Dermis microvascular lymphatic vessel endothelial cell (primary cell): ENCODE measurements around the gene STK24. TPM values are rescaled to one million over a fixed set of nuclear protein-coding genes. Genes with fewer than 3 reads are reported as not detected.

Experiments
- DNase-seq, 2 donors: peaks; one replicate each; pipeline versions ENCODE4 v3.0.0 to v3.0.0-alpha.2; 2010; ENCODE audit warnings: low read depth in 2 of 2
- total RNA-seq: library from RNA; depleted of rRNA; stranded (reverse); fragments of >200 nt; gene quantifications from 2 replicates; pipeline ENCODE4 v1.2.1, GENCODE V29; 2014

The STK24 gene
- total RNA-seq, 1 donor from 2014 or later: 34.0 TPM

DNA sequence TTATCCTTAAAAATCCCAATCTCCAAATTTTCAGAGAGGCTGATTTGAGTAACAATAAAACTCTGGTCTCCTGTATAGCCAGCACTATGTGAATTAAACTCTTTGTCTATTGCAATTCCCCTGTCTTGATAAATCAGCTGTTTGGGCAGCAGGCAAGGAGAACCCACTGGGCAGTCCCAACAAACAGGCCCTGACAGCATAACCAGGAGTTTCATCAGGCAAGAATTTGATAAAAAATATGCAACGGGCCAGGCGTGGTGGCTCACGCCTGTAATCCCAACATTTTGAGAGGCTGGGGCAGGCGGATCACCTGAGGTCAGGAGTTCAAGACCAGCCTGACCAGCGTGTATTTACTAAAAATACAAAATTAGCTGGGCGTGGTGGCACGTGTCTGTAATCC, 42.1 kb downstream of the STK24 start:
- DNase-seq: no peak

DNA sequence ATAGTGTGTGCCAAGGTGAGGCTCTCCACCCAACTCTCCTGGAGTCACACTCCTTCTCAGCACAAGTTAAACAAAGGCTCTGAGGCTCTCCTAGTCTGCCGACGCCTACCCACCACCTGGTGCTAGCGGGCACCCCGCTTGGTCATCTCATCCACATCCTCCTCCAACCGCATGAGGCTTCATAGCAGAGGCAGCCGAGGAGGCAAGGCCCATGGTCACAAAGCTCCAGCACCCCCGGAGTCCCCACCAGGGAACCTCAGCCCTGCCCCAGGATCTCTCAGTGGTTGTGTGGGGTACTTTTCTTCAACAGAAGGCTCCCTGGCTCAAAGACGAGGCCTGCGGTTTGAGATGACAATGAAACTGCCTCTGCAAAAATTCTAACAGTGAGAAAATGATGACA, 43.0 kb downstream of the STK24 start:
- no peak for DNase-seq

DNA sequence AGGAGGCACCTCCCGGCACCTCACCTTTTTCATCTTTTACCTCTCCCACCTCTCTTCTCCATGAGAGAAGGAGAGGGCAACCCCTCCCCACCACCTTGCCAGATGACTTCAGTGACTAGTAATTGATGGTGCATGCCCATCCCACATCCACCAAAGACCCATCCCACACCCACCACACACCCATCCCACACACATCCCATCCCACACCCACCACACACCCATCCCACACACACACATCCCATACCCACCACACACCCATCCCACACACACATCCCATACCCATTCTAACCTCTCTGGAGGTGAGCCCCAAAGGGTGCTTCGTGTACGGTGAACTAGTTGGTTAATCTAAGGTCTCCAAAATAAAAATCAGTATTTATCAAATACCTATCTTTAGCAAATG, 44.7 kb downstream of the STK24 start:
- DNase-seq: no peak

DNA sequence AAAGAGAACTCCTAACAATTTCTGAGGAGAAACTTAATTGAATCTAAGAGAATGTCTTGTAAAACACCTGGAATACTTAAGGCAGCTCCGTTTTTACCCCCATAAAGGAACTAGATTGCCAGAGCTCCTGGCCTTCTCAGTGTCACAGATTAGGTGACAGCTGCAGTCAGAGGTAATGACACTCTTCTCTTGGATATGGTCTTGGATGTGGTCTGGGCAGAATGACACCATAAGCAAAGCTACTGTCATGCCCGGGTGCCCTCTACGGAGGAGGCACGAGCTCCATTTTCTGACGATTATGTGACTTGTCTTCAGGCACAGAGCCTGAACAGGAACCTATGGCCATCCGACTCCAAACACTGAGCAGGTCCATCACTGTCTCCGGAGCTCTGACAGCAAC, 46.7 kb downstream of the STK24 start:
- DNase-seq: no peak

DNA sequence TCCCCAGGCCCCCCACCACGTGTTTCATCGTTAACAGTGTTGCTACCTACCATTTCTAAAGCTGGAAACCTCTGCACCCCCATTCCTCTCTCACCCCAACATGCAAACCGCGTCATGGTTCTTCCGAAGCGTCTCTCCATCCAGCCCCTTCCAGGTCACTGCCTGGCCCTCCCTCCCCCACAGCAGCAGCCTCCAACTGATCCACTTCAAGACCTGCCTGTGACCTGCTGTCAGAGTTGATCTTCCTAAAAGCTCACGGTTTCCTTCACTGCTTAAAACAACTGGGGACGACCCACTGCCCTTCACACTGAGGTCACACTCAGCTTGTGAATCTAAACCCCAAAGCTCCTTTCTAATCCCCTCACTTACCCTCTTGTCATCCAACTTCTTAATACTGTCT, 47.7 kb downstream of the STK24 start:
- DNase-seq: no peak

DNA sequence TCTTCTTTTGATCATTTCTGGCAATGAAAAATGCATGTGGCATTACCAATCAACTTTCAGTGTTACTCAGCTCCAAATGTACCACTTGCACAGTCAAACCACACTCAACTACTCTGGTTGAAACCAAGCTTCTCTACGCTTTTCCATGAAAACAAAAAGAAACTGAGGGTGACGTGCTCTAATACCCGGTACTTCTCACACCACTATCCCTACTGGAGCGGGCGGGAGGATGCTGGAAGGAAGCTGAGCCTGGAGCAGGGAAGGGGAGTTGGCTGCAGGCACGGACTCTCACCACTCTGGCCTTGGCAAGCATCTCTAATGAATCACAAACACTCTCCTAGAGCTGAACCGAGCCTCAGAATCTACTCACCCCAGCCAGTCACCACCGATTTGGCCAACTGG, 48.2 kb downstream of the STK24 start:
- DNase-seq: no peak

DNA sequence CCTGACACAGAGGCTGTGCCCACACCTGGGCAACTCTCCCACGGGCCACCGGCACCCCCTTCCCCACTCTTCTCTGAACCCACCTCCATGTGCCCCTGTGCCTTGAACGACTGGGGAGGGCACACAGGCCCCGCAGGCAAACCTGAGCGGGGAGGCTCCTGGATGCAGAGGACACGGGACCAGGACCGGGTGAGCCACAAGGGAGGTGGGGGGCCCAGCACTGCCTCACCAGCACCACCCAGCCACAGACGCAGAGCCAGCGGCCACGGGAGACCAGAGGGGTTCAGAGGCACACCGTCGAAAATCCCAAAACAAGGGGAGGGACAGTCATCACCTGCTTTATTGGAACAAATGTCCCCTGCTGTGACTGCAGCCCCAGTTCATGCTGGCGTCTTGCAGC, 49.4 kb downstream of the STK24 start:
- DNase-seq: no peak

DNA sequence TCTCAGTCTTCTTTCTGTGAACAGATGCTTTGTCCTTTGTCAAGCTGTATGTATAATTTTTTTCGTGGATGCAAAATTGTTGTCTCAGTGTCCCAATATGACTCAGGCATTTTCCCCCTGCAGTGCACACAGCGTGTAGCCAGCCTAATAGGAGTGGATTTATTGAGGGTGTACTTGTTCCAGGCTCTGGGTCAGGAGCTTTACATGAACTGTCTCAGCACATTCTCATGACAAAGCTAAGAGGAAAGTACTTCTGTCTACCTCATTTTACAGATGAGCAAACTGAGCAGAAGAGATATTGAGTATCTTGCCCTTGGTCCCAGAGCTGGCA, 50.8 kb downstream of the STK24 start:
- no peak for DNase-seq

DNA sequence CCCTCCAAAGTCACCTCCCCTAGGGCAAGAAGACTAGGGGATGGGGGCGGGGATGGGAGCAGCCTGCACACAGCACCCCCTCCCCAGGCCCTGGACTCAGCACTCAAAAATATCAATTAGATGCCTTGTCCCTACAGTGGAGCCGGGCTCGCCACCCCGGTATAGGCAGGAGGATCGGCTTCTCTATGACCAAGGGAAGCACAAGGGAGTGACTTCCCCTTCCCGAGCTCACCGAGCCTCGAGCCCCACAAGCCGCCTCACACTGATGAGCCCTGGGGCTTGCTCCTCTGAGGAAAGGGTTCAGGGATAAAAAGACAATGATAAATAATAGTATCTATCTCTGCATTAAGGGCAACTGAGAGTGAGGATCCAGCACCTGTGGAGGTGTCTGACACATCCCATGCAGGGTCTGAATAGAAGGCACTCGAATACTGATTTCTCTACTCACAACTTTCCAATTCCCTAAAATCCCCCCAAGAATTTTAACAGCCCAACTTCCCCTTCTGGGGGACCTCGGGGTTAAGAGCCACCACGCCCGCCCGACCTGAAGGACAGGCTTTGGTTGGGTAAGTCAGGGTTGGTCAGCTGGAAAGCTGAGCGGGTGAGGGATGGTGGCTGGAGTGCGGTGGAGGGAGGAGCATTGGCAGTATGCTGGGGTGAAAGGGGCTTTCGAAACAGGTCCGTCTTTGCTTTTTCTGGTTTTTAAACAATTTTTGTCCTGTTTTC, 51.3 kb downstream of the STK24 start:
- no peak for DNase-seq

DNA sequence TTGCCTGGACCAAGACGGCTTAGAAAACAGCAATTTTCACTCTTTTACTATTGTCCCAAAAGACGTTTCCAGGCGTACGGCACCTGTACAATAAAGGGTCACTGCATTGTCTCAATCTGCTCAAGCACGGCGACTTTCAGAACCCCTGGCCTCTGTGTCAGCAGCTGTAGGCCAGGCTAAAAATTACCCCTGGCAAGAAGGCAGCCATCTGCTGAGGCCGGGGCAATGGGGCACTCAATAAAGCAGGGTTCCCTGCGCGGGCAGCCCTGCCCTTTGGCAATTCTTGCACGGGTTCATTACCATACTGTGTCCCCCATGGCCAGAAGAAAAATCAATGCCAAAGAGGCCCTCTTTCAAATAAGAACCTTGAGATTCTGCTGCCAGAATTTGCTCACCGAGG, 52.1 kb downstream of the STK24 start:
- DNase-seq: no peak

DNA sequence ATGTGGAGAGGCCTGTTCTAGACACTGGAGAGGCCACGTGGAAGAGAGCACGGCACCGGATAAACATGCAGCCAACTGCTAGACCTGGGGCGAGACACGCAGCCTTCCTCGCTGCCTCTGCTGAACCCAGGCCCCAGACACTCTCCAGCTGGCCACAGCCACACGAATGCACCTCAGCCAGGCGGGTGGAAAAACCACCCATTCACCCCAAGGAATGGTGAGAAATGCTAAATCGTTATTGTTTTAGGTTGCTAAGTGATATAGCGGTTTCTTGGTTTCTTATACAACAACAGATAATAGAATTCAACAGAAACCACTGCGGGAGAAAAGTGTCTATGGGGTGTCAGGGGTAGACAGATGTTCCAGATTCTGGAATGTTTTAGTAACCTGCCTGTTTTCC, 52.5 kb downstream of the STK24 start:
- no peak for DNase-seq

DNA sequence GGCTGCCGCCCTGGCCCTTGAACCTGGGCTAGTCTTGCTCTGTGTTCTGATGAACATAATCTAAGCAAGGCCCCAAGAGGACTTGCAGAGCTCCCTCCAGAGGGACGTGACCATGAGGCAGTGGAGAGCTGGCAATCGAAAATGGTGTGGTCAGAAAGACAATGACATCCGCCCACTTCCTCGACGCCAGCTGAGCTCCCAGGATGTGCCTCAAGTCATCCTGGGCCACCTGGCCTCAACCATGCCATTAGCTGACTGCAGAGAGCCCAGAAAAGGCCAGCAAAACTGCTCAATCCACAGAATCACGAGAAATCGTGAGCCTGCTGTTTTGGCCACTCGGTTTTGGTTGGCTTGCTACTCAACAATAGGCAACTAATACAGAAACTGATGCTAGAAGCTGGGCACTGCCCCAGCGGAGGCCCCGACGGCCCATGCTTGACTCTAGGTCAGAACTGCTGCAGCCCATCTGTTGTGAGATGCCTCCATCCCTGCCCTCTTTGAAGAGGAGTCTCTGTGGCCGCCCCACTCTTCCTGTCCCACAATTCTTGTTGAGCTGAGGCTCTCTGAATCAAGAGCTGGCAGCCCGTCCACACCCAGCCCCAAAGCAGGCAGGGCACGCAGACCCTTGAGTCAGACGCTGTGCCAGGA, 53.3 kb downstream of the STK24 start:
- no peak for DNase-seq

DNA sequence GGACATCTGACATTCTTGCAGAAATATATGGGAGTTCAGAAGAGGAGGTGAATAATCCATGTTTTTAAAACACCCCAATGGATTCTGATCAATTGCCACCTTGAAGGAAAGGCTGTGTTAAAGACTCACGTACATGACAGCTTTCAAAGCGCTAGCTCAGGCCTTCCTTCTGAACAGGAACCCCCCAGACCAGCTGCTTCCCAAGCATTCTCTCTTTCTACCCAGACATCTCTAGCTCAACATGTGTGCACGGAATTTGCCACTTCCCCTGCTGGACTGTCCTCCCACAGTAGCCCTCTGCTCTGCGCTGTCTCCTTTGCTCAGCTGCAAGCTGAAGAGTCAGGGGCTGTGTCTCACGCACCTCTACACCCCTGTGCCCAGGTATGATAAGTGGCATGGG, 54.5 kb downstream of the STK24 start:
- no peak for DNase-seq

DNA sequence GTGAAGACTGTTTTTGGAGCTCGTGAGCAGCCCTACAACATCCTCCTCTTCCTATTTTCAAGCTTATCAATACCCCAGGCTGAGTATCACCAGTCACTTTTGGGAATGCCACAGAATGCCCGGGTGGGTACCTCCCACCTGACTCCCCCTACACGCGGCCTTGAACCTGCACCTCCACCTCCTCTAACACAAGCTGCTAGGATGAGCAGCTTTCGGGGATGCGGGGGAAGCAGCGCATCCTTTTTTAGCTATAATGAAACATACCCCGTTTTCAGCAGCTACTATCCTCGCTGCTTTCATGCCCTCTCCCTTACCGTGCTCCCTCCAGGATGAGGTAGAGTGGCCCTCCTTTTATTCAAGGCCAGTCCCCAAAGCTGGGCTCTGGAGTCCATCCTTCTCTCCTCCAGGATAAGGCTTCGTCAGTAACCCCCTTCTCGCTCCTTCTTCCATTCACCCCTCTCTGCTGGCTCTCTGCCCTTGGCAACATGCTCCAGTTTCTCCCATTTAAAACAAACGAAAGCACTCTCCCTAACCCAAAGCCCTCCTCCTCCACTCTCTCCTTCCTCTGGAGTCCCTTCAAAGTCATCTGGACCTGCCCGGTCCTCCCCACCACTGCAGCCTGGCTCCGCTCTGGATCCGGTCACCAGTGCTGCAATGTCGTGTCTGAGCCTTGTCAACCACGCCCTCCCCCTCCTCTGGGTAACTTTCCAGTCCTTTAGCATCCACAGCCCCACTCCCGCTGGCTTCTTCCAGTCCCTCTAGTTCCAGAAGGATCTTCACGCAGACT, 55.3 kb downstream of the STK24 start:
- no peak for DNase-seq

DNA sequence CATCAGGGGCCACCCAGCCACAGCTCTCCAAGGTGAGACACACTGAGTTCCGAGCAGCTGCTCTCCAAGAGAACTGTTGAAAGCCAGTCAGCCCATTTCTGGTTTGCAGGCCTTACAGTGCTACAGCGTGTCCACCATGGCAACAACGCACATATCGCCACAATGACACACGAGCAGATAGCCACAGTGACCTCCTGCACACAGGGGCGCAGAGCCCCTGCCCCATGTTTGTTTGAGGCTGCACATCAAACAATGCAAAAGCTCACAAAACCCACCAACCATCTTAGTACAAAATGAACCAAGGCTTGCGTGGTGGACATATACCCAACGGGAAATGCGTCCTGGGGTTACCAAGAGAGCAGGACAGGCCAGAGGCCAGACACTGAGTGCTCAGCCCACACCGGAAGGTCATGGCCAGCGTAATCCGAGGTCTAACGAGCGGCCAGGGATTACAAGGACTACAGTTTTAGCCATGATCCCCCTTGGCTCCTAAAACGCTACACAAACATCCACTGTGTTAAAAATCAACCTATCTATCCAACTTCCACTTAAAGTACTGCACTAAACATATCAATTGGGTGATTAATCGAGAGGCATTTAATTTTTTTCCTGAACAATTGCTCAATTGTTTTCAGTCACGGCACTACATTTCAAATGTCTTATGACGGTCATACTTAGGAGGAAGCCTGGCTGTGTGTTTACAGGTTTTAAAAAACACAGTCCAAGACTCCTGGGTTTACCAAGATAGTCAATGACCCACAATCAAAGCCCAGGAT, 56.0 kb downstream of the STK24 start:
- no peak for DNase-seq

DNA sequence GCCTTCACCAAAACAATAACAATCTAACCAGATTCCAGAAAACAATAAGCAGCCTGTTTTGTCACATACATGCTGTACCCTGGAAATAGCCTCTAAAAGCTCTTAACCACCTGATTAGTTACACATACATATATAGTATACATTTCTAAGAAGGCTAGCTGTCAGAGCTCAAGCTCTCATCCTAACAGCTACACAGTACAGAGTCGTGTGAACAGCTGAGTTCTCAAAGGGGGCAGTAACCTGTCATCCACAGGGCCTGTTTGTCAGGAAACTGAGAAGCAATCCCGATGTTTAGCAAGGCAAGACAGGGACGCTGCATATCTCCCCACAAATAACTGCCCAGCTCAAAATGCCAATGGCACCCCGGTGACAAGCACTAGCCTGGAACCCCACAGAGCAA, 56.9 kb downstream of the STK24 start:
- DNase-seq: no peak

DNA sequence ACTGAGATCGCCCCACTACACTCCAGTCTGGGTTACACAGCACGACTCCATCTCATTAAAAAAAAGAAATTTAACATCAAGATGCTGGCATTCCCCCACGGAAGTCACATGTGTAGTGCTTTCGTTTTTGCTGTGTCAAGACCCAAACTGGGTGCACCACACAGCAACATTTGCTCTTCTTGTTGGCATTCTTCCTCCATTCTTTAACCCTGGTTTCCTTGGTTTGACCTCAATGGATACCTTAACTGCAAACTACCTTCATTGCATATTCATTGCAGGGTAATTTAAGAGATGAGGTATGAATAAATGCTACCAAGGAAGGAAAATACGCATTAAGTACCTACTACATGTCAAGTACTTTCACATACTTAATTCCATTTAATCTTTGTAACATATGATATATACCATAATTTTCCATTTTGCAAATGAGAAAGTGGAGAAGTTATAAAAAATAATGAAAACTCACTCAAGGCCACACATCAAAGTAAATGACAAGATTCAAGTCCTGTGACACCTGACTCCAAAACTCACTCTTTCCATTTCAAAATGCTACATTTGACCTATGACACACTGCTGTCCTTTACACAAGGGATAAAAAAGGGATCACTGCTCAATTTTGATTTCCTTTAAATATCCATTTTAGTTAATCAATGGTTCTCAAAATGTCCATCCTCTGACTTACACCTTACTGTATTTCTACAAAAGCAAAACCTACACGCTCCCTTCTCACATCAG, 59.2 kb downstream of the STK24 start:
- DNase-seq: no peak

DNA sequence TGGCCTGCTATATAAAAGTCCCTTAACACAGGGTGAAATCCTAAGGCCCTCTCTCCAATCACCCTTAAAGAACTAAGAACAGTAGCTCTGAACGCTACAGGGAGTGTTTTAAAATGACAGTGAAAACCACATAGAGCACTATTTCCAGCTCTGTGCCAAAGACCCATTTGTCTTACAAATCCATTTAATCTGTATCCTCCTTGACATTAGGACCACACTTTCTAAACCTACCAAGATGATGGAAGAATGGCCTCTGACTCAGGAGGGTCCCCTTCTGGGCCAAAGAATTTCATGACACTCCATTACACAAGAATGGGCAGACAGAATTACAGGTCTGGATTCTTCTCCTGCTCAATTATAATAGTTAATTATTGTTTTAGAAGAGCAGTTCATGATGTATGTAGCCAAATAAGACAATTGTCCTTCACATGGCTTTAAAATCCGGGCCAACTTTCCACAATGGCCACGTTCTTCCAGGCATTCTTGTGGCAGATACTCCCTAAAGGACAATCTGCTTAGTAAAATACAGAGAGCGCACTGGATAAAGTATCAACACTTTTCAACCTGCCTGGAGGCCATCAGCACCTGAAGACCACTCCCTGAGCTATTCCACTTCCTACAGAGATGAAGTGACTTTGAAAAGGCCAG, 61.0 kb downstream of the STK24 start:
- no peak for DNase-seq

DNA sequence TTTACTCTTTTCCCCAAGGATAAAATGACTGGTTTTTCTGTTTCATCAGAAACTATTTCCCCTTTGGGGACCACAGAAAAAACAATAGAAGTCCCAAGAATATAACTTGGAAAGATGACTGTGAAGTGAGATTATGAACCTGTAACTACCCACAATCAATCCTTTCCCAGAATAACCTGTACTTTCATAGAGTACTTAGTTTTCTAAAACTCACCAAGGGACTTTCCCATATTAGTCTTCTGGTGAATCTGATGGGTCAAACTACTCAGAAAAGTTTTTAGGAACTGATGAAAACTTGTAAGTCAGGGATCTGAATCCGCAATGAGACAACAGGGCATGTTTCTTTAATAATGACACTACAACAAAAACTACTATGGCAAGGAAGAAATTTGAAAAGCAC, 62.6 kb downstream of the STK24 start:
- DNase-seq: no peak

DNA sequence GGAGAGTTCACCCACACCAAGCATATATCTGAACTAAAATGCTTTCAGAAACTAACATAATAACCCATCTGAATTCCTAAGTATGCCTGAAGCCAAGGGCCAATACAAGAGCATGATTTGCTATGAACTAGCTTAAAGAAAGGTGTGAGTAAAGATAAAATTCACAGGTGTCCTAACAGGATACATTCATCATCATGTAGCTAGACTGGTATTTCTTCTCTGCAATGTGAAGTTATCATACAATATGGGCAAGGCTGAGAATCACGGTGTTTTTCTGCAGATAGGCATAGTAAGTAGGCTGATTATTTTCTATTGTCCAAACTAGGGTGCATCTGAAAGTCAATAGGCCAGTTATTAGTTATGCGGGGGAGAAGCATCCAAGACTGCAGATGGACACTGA, 63.1 kb downstream of the STK24 start:
- DNase-seq: no peak
